Measurements from ENCODE around the gene B3GAT1. TPM values are rescaled to one million over a fixed set of nuclear protein-coding genes. Genes with fewer than 3 reads are reported as not detected.
"Not testable (repeated sequence)": the region's sequence is repeated elsewhere in the genome, so short reads cannot be mapped to it uniquely, and the experiment has no call there.

Gene B3GAT1
- not detected in 2 replicates for total RNA-seq

GRCh38 chr11:134412203-134413042 lies at the start of gene B3GAT1:
Gene B3GAT1, minus strand, starts transcription at chr11:134412242. Its CDS starts 24,583 bp downstream, at chr11:134387659.
- no peak for DNase-seq (ENCODE audit: extremely low read depth, low read depth, low spot score)

GRCh38 chr11:134461621-134462020 lies 49.6 kb upstream of the B3GAT1 start:
- no peak for DNase-seq (ENCODE audit: extremely low read depth, low read depth, low spot score)

GRCh38 chr11:134460881-134461280 lies 48.8 kb upstream of the B3GAT1 start:
- no peak for DNase-seq (ENCODE audit: extremely low read depth, low read depth, low spot score)

- no peak for DNase-seq (ENCODE audit: extremely low read depth, low read depth, low spot score)
These were observed 48.1 kb upstream of the B3GAT1 start for GRCh38 chr11:134460062-134460561.

GRCh38 chr11:134459246-134460061 lies 47.4 kb upstream of the B3GAT1 start:
- DNase-seq (ENCODE audit: extremely low read depth, low read depth, low spot score): no peak

GRCh38 chr11:134457411-134458007 lies 45.5 kb upstream of the B3GAT1 start:
- DNase-seq (ENCODE audit: extremely low read depth, low read depth, low spot score): not testable (repeated sequence)

GRCh38 chr11:134455516-134455915 lies 43.5 kb upstream of the B3GAT1 start:
- DNase-seq (ENCODE audit: extremely low read depth, low read depth, low spot score): no peak

- no peak for DNase-seq (ENCODE audit: extremely low read depth, low read depth, low spot score)
These were observed 42.2 kb upstream of the B3GAT1 start for GRCh38 chr11:134454146-134454690.

GRCh38 chr11:134453441-134453840 lies 41.4 kb upstream of the B3GAT1 start:
- no peak for DNase-seq (ENCODE audit: extremely low read depth, low read depth, low spot score)

GRCh38 chr11:134452838-134453155 lies 40.8 kb upstream of the B3GAT1 start:
- no peak for DNase-seq (ENCODE audit: extremely low read depth, low read depth, low spot score)

GRCh38 chr11:134452026-134452837 lies 40.2 kb upstream of the B3GAT1 start:
- no peak for DNase-seq (ENCODE audit: extremely low read depth, low read depth, low spot score)

GRCh38 chr11:134450186-134450585 lies 38.1 kb upstream of the B3GAT1 start:
- no peak for DNase-seq (ENCODE audit: extremely low read depth, low read depth, low spot score)

- no peak for DNase-seq (ENCODE audit: extremely low read depth, low read depth, low spot score)
These were observed 37.7 kb upstream of the B3GAT1 start for GRCh38 chr11:134449713-134450112.

- no peak for DNase-seq (ENCODE audit: extremely low read depth, low read depth, low spot score)
These were observed 37.0 kb upstream of the B3GAT1 start for GRCh38 chr11:134449051-134449450.

GRCh38 chr11:134447696-134448095 lies 35.7 kb upstream of the B3GAT1 start:
- DNase-seq (ENCODE audit: extremely low read depth, low read depth, low spot score): no peak

GRCh38 chr11:134445601-134446325 lies 33.7 kb upstream of the B3GAT1 start:
- DNase-seq (ENCODE audit: extremely low read depth, low read depth, low spot score): no peak

GRCh38 chr11:134444160-134445108 lies 32.4 kb upstream of the B3GAT1 start:
- DNase-seq (ENCODE audit: extremely low read depth, low read depth, low spot score): not testable (repeated sequence)

- no peak for DNase-seq (ENCODE audit: extremely low read depth, low read depth, low spot score)
These were observed 31.2 kb upstream of the B3GAT1 start for GRCh38 chr11:134443246-134443645.

All from glomerular endothelial cell (primary cell).